ENCODE data around the gene GNB3.
A peak's percentile ranks its signal among the peaks of the same experiment; 100 is the strongest.
"Not testable (repeated sequence)": the region's sequence is repeated elsewhere in the genome, so short reads cannot be mapped to it uniquely, and the experiment has no call there.

Gene GNB3

GRCh38 chr12:6886206-6886999 lies 45.7 kb downstream of the GNB3 start:
- not testable (repeated sequence) for DNase-seq

GRCh38 chr12:6887460-6887859 lies 46.7 kb downstream of the GNB3 start:
- DNase-seq = no peak

GRCh38 chr12:6888360-6888759 lies 47.6 kb downstream of the GNB3 start:
- DNase-seq = no peak

GRCh38 chr12:6888794-6889193 lies 48.1 kb downstream of the GNB3 start:
- not testable (repeated sequence) for DNase-seq

GRCh38 chr12:6889775-6890573 lies 49.2 kb downstream of the GNB3 start:
- DNase-seq = not testable (repeated sequence)

GRCh38 chr12:6890789-6891645 lies 50.3 kb downstream of the GNB3 start:
- DNase-seq = peak; percentile 82

GRCh38 chr12:6891646-6892001 lies 50.9 kb downstream of the GNB3 start:
- DNase-seq = no peak

- not testable (repeated sequence) for DNase-seq
Measured at GRCh38 chr12:6892683-6893082, 52.0 kb downstream of the GNB3 start.

GRCh38 chr12:6894321-6894720 lies 53.6 kb downstream of the GNB3 start:
- DNase-seq = no peak

Data from NCI-H1436 treated with DMSO at 0.1 percent for 48 hours (cell line).